Erythroblast (primary cell): ENCODE data around the gene CAMK1D.

Experiments
- GATA1 ChIP-seq: IDR thresholded peaks from 2 replicates; pipeline ENCODE4 v1.6.1; 2011; ENCODE audit warnings: low read depth, mild to moderate bottlenecking, control low read depth, low read length, moderate library complexity
- POLR2A ChIP-seq: IDR thresholded peaks from 2 replicates; pipeline ENCODE4 v1.6.1; 2011; ENCODE audit warnings: mild to moderate bottlenecking, low read length

- TF ChIP-seq POLR2A (no peak), GATA1 (no peak)
Observed at GRCh38 chr10:12742771-12743170, 393.4 kb downstream of the CAMK1D start.
